Testis (tissue), 3 donors: ENCODE results near the gene B4GALNT1. TPM values are rescaled to one million over a fixed set of nuclear protein-coding genes. Genes with fewer than 3 reads are reported as not detected.

Experiments used
- DNase-seq: peaks from one replicate; pipeline ENCODE4 v3.0.0-alpha.2; 2019
- H3K27ac ChIP-seq, 2 donors: fragments of 200-600 bp; sonication (generic); one replicate each; pipeline ENCODE4 v1.5.1; 2019
- H3K27me3 ChIP-seq: fragments of 200-600 bp; sonication (generic); one replicate; pipeline ENCODE4 v1.5.1; 2019
- H3K36me3 ChIP-seq: fragments of 200-600 bp; sonication (generic); one replicate; pipeline ENCODE4 v1.5.1; 2017; ENCODE audit warnings: low read depth; ENCODE audit errors: missing control alignments
- H3K4me1 ChIP-seq: fragments of 200-600 bp; sonication (generic); one replicate; pipeline ENCODE4 v1.5.1; 2019
- H3K4me3 ChIP-seq, 2 donors: fragments of 200-600 bp; sonication (generic); one replicate each; pipeline ENCODE4 v1.5.1; 2017 to 2019
- H3K9me3 ChIP-seq: fragments of 200-600 bp; sonication (generic); one replicate; pipeline ENCODE4 v1.5.1; 2017
- POLR2A ChIP-seq: fragments of 450-650 bp; IDR thresholded peaks from one replicate; pipeline ENCODE4 v1.6.1; 2017; ENCODE audit warnings: antibody characterized with exemption, mild to moderate bottlenecking, moderate library complexity
- WGBS, 2 donors: methylation state at CpG; one replicate each; pipeline ENCODE4 v1.1.5; 2018; 5-methylcytosine and 5-hydroxymethylcytosine counted together
- intact Hi-C: fragments of 100-400 bp; cut with DNase I; formaldehyde crosslinking; loops from one replicate; pipeline ENCODE4 v1.15.1; 2023; ENCODE audit warnings: low total_unique reads
- polyA plus RNA-seq: library from polyadenylated mRNA; stranded (reverse); fragments of 350-450 nt; fragmentation: Illumina TruSeq; extraction: RNeasy Lipid Tissue Mini Kit (QIAGEN cat#74804); gene quantifications from one replicate; pipeline ENCODE4 v1.2.3, GENCODE V29; 2014; ENCODE audit warnings: low read depth, low replicate concordance; ENCODE audit not compliant: insufficient read depth
- total RNA-seq, 2 donors: library from RNA; depleted of rRNA; stranded (reverse); fragments of >200 nt; gene quantifications; one replicate each; pipeline ENCODE4 v1.2.3, GENCODE V29; 2016
- TF ChIP-seq, protein P1 (sequence below), 3 experiments: fragments of 450-650 bp in 2 of 3; fragments of 200-600 bp in 1 of 3; sonication (generic) in 1 of 3; IDR thresholded peaks; one replicate each; pipeline ENCODE4 v1.5.1; 2016 to 2019; ENCODE audit warnings: antibody characterized with exemption in 3 of 3, mild to moderate bottlenecking in 2 of 3, moderate library complexity in 1 of 3

B4GALNT1 gene
- total and polyA plus RNA-seq, 3 donors from 2014 or later: 1.8 to 3.2 (median 2.3) TPM

GRCh38 chr12:57609101-57609780, 23.8 kb downstream of the B4GALNT1 start:
- Histone ChIP-seq H3K9me3 (no peaks in the 10 kb centered on the region), H3K4me1 (peaks cover 16% of the 10 kb centered on the region), H3K36me3 (no peaks in the 10 kb centered on the region), H3K27me3 (no peaks in the 10 kb centered on the region), H3K27ac (peak overlapping the region; percentile 59 to 73), H3K4me3 (peak overlapping the region; percentile 61 to 71)
- TF ChIP-seq, protein P1, sequence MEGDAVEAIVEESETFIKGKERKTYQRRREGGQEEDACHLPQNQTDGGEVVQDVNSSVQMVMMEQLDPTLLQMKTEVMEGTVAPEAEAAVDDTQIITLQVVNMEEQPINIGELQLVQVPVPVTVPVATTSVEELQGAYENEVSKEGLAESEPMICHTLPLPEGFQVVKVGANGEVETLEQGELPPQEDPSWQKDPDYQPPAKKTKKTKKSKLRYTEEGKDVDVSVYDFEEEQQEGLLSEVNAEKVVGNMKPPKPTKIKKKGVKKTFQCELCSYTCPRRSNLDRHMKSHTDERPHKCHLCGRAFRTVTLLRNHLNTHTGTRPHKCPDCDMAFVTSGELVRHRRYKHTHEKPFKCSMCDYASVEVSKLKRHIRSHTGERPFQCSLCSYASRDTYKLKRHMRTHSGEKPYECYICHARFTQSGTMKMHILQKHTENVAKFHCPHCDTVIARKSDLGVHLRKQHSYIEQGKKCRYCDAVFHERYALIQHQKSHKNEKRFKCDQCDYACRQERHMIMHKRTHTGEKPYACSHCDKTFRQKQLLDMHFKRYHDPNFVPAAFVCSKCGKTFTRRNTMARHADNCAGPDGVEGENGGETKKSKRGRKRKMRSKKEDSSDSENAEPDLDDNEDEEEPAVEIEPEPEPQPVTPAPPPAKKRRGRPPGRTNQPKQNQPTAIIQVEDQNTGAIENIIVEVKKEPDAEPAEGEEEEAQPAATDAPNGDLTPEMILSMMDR (IDR thresholded peaks at IDR 0.05): no peak
- no peak for TF ChIP-seq POLR2A
- DNase-seq: no peak
- 29 to 42% methylated on average over 19 of the region's 19 CpGs for WGBS, 2 donors
- intact Hi-C loops: no loop called here

- Histone ChIP-seq H3K27ac (peak overlapping the region in 1 of 2 donors; percentile 73), H3K9me3 (no peaks in the 10 kb centered on the region), H3K4me1 (peaks cover 16% of the 10 kb centered on the region), H3K27me3 (no peaks in the 10 kb centered on the region), H3K4me3 (no peak overlapping the region), H3K36me3 (no peaks in the 10 kb centered on the region)
- no peak for TF ChIP-seq POLR2A
- TF ChIP-seq, protein P1 (IDR thresholded peaks at IDR 0.05): no peak
- WGBS, 2 donors: 83% methylated on average over 12 of the region's 12 CpGs
- intact Hi-C loops: no loop called here
- no peak for DNase-seq
Measured at GRCh38 chr12:57607958-57608663, 24.9 kb downstream of the B4GALNT1 start.

GRCh38 chr12:57606821-57607220, 26.2 kb downstream of the B4GALNT1 start:
- Histone ChIP-seq H3K27ac (no peak overlapping the region), H3K36me3 (no peaks in the 10 kb centered on the region), H3K4me1 (peaks cover 14% of the 10 kb centered on the region), H3K4me3 (no peak overlapping the region), H3K9me3 (no peaks in the 10 kb centered on the region), H3K27me3 (no peaks in the 10 kb centered on the region)
- TF ChIP-seq, protein P1 (IDR thresholded peaks at IDR 0.05): no peak
- TF ChIP-seq POLR2A: no peak
- intact Hi-C loops: no loop called here
- no peak for DNase-seq
- 90 to 91% methylated on average over 8 to 11 of the region's 11 CpGs for WGBS, 2 donors

- WGBS, 2 donors: 53 to 79% methylated on average over 2 of the region's 2 CpGs
- intact Hi-C loops: no loop called here
- H3K27ac ChIP-seq: peak overlapping the region in 1 of 2 donors; percentile 96
Measured at GRCh38 chr12:57606399-57606798, 26.6 kb downstream of the B4GALNT1 start.

More at GRCh38 chr12:57606399-57606798, 26.6 kb downstream of the B4GALNT1 start:
- no peaks in the 10 kb centered on the region for H3K9me3 ChIP-seq
- no peak overlapping the region for H3K4me3 ChIP-seq
- no peak for TF ChIP-seq POLR2A
- TF ChIP-seq, protein P1 (IDR thresholded peaks at IDR 0.05): no peak
- DNase-seq: no peak
- H3K4me1 ChIP-seq: peaks cover 10% of the 10 kb centered on the region
- no peaks in the 10 kb centered on the region for H3K27me3 ChIP-seq
- no peaks in the 10 kb centered on the region for H3K36me3 ChIP-seq
